OCI-LY1 (cell line): ENCODE measurements around the gene CDKN2B.

Experiments used
- H2AFZ ChIP-seq: fragments of 200-600 bp; sonication (generic), shearing (Covaris generic); 2 replicates; pipeline ENCODE4 v1.6.0; 2014; ENCODE audit warnings: antibody characterized with exemption, mild to moderate bottlenecking, low read length
- H3F3A ChIP-seq: fragments of 200-600 bp; sonication (generic), shearing (Covaris generic); 2 replicates; pipeline ENCODE4 v1.6.0; 2014; ENCODE audit warnings: mild to moderate bottlenecking, antibody characterized with exemption, low read length, moderate library complexity; ENCODE audit not compliant: insufficient read depth
- H3K27ac ChIP-seq: fragments of 200-600 bp; sonication (generic); 2 replicates; pipeline ENCODE4 v1.5.1; 2014; ENCODE audit warnings: low read length, mixed run types, mild to moderate bottlenecking, low read depth; ENCODE audit not compliant: poor library complexity, severe bottlenecking
- H3K27me3 ChIP-seq: fragments of 200-600 bp; sonication (generic); 2 replicates; pipeline ENCODE4 v1.6.0; 2014; ENCODE audit warnings: antibody characterized with exemption, mild to moderate bottlenecking, low read length, moderate library complexity; ENCODE audit not compliant: insufficient read depth
- H3K36me3 ChIP-seq: fragments of 200-600 bp; sonication (generic); 2 replicates; pipeline ENCODE4 v1.6.1; 2014; ENCODE audit warnings: mild to moderate bottlenecking, antibody characterized with exemption, low read length, moderate library complexity, mixed read lengths; ENCODE audit not compliant: insufficient read depth
- H3K4me1 ChIP-seq: fragments of 200-600 bp; sonication (generic); 2 replicates; pipeline ENCODE4 v1.5.1; 2014; ENCODE audit warnings: mild to moderate bottlenecking, low read length, moderate library complexity; ENCODE audit not compliant: insufficient read depth, severe bottlenecking
- H3K4me2 ChIP-seq: fragments of 200-600 bp; sonication (generic), shearing (Covaris generic); 2 replicates; pipeline ENCODE4 v1.6.1; 2014; ENCODE audit warnings: low read length
- H3K4me3 ChIP-seq: fragments of 200-600 bp; sonication (generic); 2 replicates; pipeline ENCODE4 v1.5.1; 2014; ENCODE audit warnings: low read length, low read depth, mild to moderate bottlenecking, mixed read lengths; ENCODE audit not compliant: poor library complexity, severe bottlenecking
- H3K79me2 ChIP-seq: fragments of 200-600 bp; shearing (Covaris generic); 2 replicates; pipeline ENCODE4 v1.6.1; 2016; ENCODE audit warnings: mixed run types, low read length, mixed read lengths; ENCODE audit not compliant: insufficient read depth
- H3K9ac ChIP-seq: fragments of 200-600 bp; sonication (generic), shearing (Covaris generic); 2 replicates; pipeline ENCODE4 v1.6.1; 2014; ENCODE audit warnings: mild to moderate bottlenecking, low read length, mixed read lengths
- H3K9me2 ChIP-seq: fragments of 200-600 bp; sonication (generic), shearing (Covaris generic); 2 replicates; pipeline ENCODE4 v1.6.1; 2014; ENCODE audit warnings: low read depth, mild to moderate bottlenecking, low read length, mixed read lengths
- H3K9me3 ChIP-seq: fragments of 200-600 bp; shearing (Covaris generic); 2 replicates; pipeline ENCODE4 v1.6.1; 2014; ENCODE audit warnings: low read length, mixed read lengths
- H4K20me1 ChIP-seq: fragments of 200-600 bp; sonication (generic), shearing (Covaris generic); 2 replicates; pipeline ENCODE4 v1.6.0; 2016; ENCODE audit warnings: mild to moderate bottlenecking, low read length; ENCODE audit not compliant: insufficient read depth
- EZH2 ChIP-seq: fragments of 200-600 bp; sonication (generic), shearing (Covaris generic); IDR thresholded peaks from 2 replicates; pipeline ENCODE4 v1.8.0; 2017; ENCODE audit warnings: borderline replicate concordance, mixed run types, mild to moderate bottlenecking, antibody characterized with exemption, low read length, moderate library complexity, mixed read lengths
- TF ChIP-seq, protein P1 (sequence below): fragments of 200-600 bp; sonication (generic), shearing (Covaris generic); IDR thresholded peaks from 2 replicates; pipeline ENCODE4 v1.5.1; 2017; ENCODE audit warnings: mild to moderate bottlenecking, antibody characterized with exemption, low read length, moderate library complexity, mixed read lengths

CDKN2B gene

DNA sequence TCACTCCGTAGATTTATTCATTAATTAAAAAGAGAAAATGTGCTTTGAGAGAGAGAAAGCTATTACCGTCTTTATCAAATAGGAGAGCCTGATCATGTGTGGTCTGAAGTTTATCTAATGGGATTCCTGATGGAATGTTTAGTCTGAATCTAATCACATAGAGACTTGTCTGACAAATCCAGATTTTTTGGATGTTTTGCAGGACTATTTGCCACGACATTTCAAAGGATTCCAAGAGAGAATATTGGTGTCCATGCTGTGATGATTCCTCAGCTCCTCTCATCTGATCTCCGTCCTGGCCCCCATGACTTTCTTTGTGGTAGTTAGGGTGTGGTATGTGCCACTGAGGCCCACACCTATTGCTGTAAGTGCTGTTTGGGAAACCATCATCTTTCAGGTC lies 20.1 kb upstream of the CDKN2B start:
- no peak overlapping the region for H2AFZ ChIP-seq
- H4K20me1 ChIP-seq: no peaks in the 10 kb centered on the region
- peaks cover 41% of the 10 kb centered on the region for H3K4me1 ChIP-seq
- no peak overlapping the region for H3K9ac ChIP-seq
- no peaks in the 10 kb centered on the region for H3K9me2 ChIP-seq
- TF ChIP-seq, protein P1, sequence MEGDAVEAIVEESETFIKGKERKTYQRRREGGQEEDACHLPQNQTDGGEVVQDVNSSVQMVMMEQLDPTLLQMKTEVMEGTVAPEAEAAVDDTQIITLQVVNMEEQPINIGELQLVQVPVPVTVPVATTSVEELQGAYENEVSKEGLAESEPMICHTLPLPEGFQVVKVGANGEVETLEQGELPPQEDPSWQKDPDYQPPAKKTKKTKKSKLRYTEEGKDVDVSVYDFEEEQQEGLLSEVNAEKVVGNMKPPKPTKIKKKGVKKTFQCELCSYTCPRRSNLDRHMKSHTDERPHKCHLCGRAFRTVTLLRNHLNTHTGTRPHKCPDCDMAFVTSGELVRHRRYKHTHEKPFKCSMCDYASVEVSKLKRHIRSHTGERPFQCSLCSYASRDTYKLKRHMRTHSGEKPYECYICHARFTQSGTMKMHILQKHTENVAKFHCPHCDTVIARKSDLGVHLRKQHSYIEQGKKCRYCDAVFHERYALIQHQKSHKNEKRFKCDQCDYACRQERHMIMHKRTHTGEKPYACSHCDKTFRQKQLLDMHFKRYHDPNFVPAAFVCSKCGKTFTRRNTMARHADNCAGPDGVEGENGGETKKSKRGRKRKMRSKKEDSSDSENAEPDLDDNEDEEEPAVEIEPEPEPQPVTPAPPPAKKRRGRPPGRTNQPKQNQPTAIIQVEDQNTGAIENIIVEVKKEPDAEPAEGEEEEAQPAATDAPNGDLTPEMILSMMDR: no peak
- TF ChIP-seq EZH2: no peak
- no peaks in the 10 kb centered on the region for H3K79me2 ChIP-seq
- no peaks in the 10 kb centered on the region for H3F3A ChIP-seq
- no peaks in the 10 kb centered on the region for H3K9me3 ChIP-seq
- no peaks in the 10 kb centered on the region for H3K27me3 ChIP-seq
- H3K27ac ChIP-seq: no peak overlapping the region
- H3K4me2 ChIP-seq: no peak overlapping the region
- peaks cover 3% of the 10 kb centered on the region; the same call in 1 of the 2 replicates for H3K36me3 ChIP-seq
- no peak overlapping the region for H3K4me3 ChIP-seq

DNA sequence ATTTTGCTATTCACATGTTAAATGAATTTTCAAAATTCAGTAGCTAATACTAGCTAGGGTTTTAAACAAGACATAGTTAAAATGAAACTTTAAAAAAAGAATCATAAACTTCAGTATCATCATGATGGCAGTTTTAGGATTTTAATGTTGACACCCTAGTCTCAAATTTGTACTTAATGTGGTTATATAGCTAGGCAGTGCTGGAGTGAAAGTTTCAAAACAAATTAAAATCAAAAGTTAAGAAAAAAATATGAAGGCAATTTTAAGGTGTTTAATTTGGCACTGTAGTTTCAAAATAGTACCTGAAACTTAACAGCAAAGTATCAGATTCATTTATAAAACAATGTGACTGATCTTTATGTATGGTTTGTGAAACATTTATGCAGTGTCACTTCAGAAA lies 19.3 kb upstream of the CDKN2B start:
- no peak overlapping the region for H3K4me2 ChIP-seq
- H2AFZ ChIP-seq: no peak overlapping the region
- no peak overlapping the region for H3K9ac ChIP-seq
- H3K9me3 ChIP-seq: no peaks in the 10 kb centered on the region
- H3K27me3 ChIP-seq: no peaks in the 10 kb centered on the region
- no peak for TF ChIP-seq EZH2
- TF ChIP-seq, protein P1: no peak
- peaks cover 41% of the 10 kb centered on the region for H3K4me1 ChIP-seq
- no peak overlapping the region for H3K4me3 ChIP-seq
- no peaks in the 10 kb centered on the region for H4K20me1 ChIP-seq
- no peaks in the 10 kb centered on the region for H3K79me2 ChIP-seq
- no peaks in the 10 kb centered on the region for H3K9me2 ChIP-seq
- peaks cover 3% of the 10 kb centered on the region; the same call in 1 of the 2 replicates for H3K36me3 ChIP-seq
- H3F3A ChIP-seq: no peaks in the 10 kb centered on the region
- no peak overlapping the region for H3K27ac ChIP-seq

DNA sequence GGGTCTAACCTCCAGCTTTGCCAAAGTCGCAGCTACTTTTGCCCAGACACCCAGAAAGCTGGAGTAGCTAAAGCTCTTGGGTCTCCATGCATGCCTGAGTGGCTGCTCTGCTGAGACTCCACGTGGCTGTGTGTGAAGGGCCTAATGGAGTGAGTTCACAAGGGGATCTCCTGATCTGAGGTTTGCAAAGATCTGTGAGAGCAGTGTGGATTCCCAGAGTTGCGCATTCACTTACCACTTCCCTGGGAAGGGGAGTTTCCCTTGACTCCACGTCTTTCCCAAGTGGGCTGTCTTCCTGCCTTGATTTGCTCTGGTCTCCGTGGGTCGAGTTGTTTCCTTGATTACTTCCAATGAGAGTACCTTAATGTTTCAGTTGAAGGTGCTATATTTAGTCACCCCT lies 17.6 kb upstream of the CDKN2B start:
- no peaks in the 10 kb centered on the region for H3F3A ChIP-seq
- H3K4me3 ChIP-seq: no peak overlapping the region
- H3K36me3 ChIP-seq: no peaks in the 10 kb centered on the region
- no peak overlapping the region for H3K9ac ChIP-seq
- H3K79me2 ChIP-seq: no peaks in the 10 kb centered on the region
- H3K9me3 ChIP-seq: no peaks in the 10 kb centered on the region
- TF ChIP-seq, protein P1: no peak
- no peak for TF ChIP-seq EZH2
- H3K27me3 ChIP-seq: no peaks in the 10 kb centered on the region
- no peaks in the 10 kb centered on the region for H4K20me1 ChIP-seq
- H2AFZ ChIP-seq: no peak overlapping the region
- no peak overlapping the region for H3K27ac ChIP-seq
- H3K4me2 ChIP-seq: no peak overlapping the region
- peaks cover 33% of the 10 kb centered on the region for H3K4me1 ChIP-seq
- no peaks in the 10 kb centered on the region for H3K9me2 ChIP-seq
